GM18907 (cell line): ENCODE data around the gene ASPHD2.

Experiments
- ATAC-seq: cut with Tn5 transposase; IDR thresholded peaks from one replicate; pipeline ENCODE4 v1.9.1; 2021; ENCODE audit warnings: mild to moderate bottlenecking, moderate library complexity; ENCODE audit not compliant: unreplicated experiment

The ASPHD2 gene

GRCh38 chr22:26445577-26446275 lies 16.7 kb downstream of the ASPHD2 start:
- no peak for ATAC-seq

GRCh38 chr22:26446808-26447515 lies 17.9 kb downstream of the ASPHD2 start:
- ATAC-seq, result no peak

GRCh38 chr22:26447584-26448329 lies 18.7 kb downstream of the ASPHD2 start:
- no peak for ATAC-seq

GRCh38 chr22:26448334-26448733 lies 19.3 kb downstream of the ASPHD2 start:
- no peak for ATAC-seq

- ATAC-seq, result no peak
These were observed 19.9 kb downstream of the ASPHD2 start for GRCh38 chr22:26448941-26449340.

- no peak for ATAC-seq
These were observed 21.6 kb downstream of the ASPHD2 start for GRCh38 chr22:26450453-26451185.

GRCh38 chr22:26452236-26453016 lies 23.4 kb downstream of the ASPHD2 start:
- no peak for ATAC-seq

- ATAC-seq, result no peak
These were observed 24.2 kb downstream of the ASPHD2 start for GRCh38 chr22:26453216-26453615.

GRCh38 chr22:26453812-26454500 lies 24.9 kb downstream of the ASPHD2 start:
- no peak for ATAC-seq

GRCh38 chr22:26457661-26458272 lies 28.7 kb downstream of the ASPHD2 start:
- ATAC-seq, result no peak

GRCh38 chr22:26460202-26460601 lies 31.1 kb downstream of the ASPHD2 start:
- ATAC-seq, result no peak

- no peak for ATAC-seq
These were observed 32.2 kb downstream of the ASPHD2 start for GRCh38 chr22:26461188-26461810.

- ATAC-seq, result no peak
These were observed 33.0 kb downstream of the ASPHD2 start for GRCh38 chr22:26462051-26462450.

GRCh38 chr22:26462641-26463040 lies 33.6 kb downstream of the ASPHD2 start:
- no peak for ATAC-seq

- ATAC-seq, result no peak
These were observed 34.1 kb downstream of the ASPHD2 start for GRCh38 chr22:26463101-26463661.

GRCh38 chr22:26463688-26464087 lies 34.6 kb downstream of the ASPHD2 start:
- no peak for ATAC-seq

GRCh38 chr22:26464312-26464711 lies 35.3 kb downstream of the ASPHD2 start:
- no peak for ATAC-seq

GRCh38 chr22:26466196-26466595 lies 37.1 kb downstream of the ASPHD2 start:
- ATAC-seq, result no peak

GRCh38 chr22:26470807-26471206 lies 41.7 kb downstream of the ASPHD2 start:
- ATAC-seq, result no peak
